DMS79 treated with DMSO at 0.1 percent for 48 hours (cell line): ENCODE results near the gene ARAP2.
"Not testable (repeated sequence)": the region's sequence is repeated elsewhere in the genome, so short reads cannot be mapped to it uniquely, and the experiment has no call there.

Source experiments
- DNase-seq: peaks from one replicate; lab custom pipeline; 2025; lab: John Stamatoyannopoulos, UW

The ARAP2 gene

GRCh38 chr4:36183665-36184393, 60.5 kb downstream of the ARAP2 start:
- no peak for DNase-seq

- no peak for DNase-seq
Measured at GRCh38 chr4:36183232-36183631, 61.1 kb downstream of the ARAP2 start.

DNA sequence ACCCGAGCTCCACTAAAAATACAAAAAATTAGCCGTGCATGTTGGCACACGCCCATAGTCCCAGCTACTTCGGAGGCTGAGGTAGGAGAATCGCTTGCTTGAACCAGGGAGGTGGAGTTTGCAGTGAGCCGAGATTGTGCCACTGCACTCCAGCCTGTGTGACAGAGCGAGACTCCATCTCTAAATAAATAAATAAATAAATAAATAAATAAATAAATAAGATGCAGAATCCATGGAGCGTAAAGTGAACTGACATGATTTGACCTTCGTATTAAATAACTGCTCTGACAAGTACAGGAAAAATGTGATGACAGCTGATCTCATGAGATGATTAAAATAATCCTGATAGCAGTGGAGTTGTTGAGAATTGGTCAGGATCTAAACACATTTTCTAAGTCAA, 62.0 kb downstream of the ARAP2 start:
- DNase-seq, result not testable (repeated sequence)

GRCh38 chr4:36180206-36180605, 64.1 kb downstream of the ARAP2 start:
- no peak for DNase-seq

GRCh38 chr4:36178484-36178883, 65.8 kb downstream of the ARAP2 start:
- no peak for DNase-seq

DNA sequence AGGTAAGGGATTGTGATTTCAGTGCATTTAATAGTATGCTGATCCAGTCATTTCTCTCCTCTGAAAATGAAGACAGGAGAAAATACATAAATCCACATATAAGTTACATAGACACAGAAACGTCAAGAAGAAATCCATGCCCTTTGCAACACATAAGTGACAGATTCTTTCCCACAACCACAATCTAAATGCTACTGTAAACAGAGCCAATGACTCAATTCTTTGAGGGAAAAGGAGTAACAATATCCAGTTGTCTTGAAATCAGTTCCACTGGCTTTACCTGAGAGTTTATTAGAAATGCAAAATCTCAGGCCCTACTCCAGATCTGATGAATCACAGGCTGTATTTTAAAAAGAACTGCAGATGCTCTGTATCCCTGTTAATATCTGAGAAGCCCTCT, 66.4 kb downstream of the ARAP2 start:
- DNase-seq, result no peak

DNA sequence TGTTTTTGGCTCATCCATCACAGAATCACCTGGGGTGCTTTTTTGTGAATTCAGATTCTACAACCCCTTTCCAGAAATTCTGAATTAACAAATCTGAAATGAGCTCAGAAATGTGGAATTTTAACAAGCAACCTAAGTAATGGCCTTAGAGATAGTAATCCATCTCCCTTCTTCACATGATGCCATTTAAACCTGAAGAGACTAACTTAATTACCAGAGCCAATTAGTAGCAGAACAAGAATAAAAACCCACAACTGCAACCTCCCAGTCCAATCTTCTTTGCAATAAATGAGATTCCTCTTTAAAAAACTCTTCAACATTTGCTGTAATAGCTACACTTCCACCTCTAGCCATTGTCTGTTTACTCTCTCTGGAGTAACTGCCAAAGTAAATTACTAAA, 69.7 kb downstream of the ARAP2 start:
- no peak for DNase-seq

GRCh38 chr4:36173905-36174304, 70.4 kb downstream of the ARAP2 start:
- DNase-seq, result no peak

GRCh38 chr4:36172656-36173055, 71.7 kb downstream of the ARAP2 start:
- DNase-seq, result no peak

DNA sequence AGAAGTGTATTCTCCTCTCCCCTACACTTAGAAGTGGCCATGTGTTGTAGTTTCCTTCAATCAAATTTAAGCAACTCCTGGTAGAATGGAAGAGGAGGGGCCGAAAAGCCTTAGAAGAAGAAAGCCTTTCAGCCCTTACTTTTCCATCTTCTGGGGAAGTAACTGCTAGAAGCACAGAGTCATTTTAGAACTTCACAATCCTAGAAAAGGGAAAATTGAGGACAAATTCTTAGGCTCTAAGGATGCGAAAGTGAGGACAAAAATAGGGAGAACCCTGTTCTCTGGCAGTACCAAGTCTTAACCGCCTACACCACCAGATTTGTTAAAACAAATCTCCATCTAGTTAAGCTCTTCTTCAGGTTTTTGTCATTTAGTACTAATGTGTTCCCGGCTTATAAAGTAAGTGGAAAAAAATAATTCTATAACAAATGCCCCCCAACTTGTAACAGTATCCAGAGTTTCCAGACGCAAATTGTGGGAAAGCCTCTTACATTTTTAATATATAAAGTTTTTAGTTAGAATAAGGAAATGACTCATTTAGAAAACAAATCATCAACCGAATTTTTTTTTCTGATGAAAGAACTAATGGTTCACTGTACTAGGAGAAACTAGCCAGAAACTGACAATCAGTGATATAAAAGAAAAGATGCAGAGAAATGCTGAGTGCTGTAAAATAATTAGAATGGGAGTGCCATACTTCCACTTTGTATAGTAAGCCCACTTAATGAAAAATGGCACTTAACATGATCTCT, 76.0 kb downstream of the ARAP2 start:
- DNase-seq, result no peak

GRCh38 chr4:36165631-36166005, 78.7 kb downstream of the ARAP2 start:
- DNase-seq, result no peak

GRCh38 chr4:36164900-36165630, 79.2 kb downstream of the ARAP2 start:
- DNase-seq, result no peak

GRCh38 chr4:36163198-36163597, 81.1 kb downstream of the ARAP2 start:
- no peak for DNase-seq

GRCh38 chr4:36159208-36159607, 85.1 kb downstream of the ARAP2 start:
- DNase-seq, result no peak

- DNase-seq, result no peak
Measured at GRCh38 chr4:36152735-36153134, 91.6 kb downstream of the ARAP2 start.

DNA sequence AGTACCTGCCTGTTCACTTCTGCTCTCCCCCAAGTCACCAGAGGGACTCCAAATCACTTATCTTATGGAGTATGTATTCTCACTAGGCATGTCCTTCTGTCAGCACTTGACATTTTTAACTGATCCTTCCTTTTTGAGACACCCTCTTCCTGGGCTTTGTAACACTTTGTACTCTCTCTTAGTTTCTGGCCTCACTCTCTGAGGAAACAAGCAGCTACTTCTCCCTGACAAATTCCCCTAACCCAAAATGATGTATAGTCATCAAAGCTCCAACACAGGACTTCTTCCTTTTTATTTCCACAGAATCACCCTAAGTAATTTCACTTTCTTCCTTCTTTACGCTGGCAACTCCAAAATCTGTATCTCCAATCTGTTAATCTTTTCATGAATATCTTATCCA, 101.8 kb downstream of the ARAP2 start:
- DNase-seq, result no peak

DNA sequence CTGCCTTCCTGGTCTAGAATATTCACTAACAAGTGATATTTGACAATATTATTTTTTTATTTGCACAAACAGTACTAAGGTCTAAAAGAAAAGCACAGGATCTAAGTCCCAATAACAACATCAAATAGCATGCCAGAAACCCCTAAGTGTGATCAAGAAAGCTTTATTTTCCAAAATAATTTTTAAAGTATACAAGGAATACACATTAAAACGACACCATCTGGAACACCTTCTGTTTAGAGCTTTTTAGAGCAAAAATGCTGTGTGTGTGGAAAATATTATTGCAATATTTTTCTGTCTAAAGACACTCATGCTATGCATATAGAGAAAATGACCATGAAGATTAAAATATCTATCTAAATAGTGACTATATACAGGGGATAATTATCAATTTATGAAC, 103.1 kb downstream of the ARAP2 start:
- no peak for DNase-seq

GRCh38 chr4:36140421-36140820, 103.9 kb downstream of the ARAP2 start:
- DNase-seq, result no peak

DNA sequence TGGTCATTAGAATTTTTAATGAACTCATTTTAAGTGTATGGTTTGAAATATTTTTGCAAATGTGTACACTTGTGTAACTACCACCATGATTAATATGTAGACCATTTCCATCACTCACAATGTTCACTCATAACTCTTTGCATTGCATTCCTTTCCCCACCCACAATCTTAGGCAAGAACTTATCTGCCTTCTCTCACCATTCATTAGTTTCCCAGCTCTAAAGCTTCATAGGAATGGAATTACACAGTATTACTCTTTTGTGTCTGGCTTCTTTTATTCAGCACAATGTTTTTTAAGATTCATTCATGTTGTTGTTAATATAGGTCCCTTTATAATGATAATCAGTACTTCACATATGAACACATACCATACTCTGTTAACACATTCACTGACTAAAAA, 106.1 kb downstream of the ARAP2 start:
- no peak for DNase-seq

DNA sequence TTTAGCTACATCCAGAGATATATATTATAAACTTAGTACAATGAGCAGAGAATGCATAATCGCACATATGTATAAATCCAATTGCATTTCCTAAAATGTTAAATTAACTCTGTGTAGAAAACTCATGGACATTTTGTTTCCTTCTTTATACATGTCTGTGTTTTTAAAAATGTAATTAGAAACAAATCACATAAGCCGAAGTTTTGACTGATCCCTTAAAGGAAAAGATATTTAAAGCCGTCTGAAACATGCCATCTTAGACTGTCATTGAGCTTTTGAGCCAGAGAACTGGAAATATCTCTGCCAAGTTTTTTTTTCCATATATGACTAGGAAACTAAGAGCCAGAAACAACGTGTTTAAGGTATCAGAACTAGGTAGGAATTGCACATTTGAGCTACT, 107.0 kb downstream of the ARAP2 start:
- no peak for DNase-seq

GRCh38 chr4:36133658-36134057, 110.7 kb downstream of the ARAP2 start:
- no peak for DNase-seq

DNA sequence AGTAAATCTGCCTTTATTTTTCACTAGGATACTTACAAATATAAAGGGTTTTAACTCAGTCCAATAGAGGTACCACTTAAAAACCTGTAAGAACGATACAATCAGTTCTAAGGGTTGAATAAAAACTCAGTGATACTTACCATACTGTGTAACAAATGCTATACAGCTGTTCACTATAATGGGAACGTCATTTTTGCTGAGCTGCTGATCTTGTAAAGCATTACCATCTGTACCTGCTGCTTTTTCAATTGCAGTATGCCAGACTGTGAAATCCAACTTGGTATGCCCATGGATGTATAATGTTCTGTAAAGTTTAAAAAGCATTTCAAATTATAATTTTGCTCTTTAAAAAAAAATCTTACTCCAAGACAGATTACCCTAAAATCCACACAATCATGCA, 111.2 kb downstream of the ARAP2 start:
- DNase-seq, result no peak

DNA sequence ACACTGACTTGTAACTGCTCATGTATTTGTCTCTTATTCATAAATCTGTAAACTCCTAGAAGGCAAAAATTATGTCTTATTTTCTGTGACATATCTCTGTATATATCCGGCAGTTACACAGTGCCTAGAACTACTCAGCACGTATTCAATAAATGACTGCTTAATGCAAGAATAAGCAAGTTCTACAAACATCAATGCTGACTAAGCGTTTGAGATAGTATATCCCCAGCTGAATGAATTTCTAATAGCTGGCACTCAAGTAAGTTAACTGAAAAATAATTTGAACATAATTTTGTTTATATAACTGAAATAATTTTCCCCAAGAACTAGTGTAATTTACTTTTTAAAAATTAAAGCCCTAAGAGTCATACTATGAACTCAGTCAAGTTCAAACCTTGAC, 113.7 kb downstream of the ARAP2 start:
- no peak for DNase-seq
